Ramos (cell line): ENCODE data around the gene MGA.

Experiments used
- in situ Hi-C: fragments of 300-500 bp; cut with MboI; formaldehyde crosslinking; loops from one replicate; pipeline ENCODE4 v1.14.3; 2022; ENCODE audit warnings: low sequenced_read_pairs; ENCODE audit not compliant: unreplicated experiment

Gene MGA

DNA sequence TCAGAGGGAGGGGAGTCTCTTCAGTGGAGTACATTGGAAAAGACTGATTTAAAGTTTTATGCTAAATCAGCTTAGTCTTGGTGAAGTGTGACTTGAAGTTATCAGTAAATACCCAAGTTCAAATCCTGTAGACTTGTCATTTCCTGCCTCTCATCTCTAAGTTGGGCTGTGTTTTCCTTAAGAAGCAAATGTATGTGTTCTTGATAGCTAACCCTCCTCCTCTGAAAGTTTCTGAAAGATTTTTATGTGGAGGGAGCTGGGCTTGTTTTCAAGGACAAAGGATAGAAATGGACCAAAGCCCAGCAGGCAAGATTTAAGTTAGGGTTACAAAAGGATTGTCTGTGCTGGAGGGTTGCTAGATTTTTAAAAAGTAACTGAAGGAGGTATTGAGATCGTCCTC lies 118.3 kb downstream of the MGA start:
- in situ Hi-C loops: no loop called here

DNA sequence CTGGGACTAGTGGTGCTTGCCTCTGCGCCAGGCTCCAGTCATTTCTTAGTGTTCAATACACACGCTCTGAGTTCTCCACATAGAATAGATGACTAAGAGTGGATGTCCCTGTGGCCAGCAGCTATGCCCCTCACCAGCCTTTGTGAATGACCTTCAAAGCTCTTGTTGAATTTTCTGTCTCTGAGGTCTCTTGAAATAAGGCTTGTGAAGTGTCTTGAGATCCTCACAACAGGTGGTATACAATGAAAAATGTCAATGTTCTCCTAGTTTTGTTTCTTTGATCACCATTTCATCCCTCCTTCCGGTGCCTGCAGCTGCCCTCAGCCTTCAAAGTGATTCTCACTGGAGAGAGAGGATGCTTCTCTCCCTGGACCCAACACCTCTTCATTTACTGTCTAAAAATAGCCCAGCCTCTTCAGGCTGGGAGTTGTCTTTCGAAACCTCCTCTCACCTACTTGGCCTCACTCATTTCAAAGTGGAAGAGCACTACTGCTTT lies 119.5 kb downstream of the MGA start:
- in situ Hi-C loops: no loop called here

DNA sequence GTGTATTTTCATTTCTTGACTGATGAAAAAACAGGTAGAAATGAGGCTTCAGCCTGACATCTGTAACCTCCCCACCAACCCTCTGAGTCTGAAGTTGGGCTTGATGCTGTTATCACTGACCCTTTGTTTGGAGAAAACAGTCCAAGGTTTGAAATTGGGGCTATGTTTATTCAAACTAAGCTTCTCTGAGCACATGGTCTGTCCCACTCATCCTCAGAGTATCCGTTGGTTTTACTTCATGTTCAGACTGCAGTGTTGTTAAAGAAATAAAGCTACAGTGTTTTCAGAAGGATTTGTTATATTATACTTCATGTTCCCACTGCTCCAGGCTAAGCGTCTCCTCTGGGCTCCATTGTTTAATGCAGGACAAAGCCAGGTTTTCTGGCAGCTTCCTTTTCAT lies 120.1 kb downstream of the MGA start:
- in situ Hi-C loops: no loop called here

DNA sequence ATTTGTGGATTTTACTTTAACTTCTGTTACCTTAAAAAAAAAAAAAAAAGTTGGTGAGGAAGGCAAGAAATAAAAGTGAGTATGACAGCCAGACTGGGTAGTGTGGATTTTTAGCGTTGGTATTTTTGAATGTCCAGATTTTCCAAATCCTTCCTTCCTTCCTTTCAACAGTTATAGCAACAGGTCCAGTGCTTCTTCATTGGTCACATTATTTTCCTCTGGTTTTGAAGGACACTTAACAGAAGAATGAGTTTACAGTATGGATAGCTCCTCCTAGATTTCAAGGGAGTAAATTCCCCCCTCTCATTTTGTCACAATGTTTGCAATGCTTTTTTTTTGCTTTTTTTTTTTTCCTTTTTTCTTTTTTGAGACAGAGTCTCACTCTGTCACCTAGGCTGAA lies 120.5 kb downstream of the MGA start:
- in situ Hi-C loops: no loop called here

DNA sequence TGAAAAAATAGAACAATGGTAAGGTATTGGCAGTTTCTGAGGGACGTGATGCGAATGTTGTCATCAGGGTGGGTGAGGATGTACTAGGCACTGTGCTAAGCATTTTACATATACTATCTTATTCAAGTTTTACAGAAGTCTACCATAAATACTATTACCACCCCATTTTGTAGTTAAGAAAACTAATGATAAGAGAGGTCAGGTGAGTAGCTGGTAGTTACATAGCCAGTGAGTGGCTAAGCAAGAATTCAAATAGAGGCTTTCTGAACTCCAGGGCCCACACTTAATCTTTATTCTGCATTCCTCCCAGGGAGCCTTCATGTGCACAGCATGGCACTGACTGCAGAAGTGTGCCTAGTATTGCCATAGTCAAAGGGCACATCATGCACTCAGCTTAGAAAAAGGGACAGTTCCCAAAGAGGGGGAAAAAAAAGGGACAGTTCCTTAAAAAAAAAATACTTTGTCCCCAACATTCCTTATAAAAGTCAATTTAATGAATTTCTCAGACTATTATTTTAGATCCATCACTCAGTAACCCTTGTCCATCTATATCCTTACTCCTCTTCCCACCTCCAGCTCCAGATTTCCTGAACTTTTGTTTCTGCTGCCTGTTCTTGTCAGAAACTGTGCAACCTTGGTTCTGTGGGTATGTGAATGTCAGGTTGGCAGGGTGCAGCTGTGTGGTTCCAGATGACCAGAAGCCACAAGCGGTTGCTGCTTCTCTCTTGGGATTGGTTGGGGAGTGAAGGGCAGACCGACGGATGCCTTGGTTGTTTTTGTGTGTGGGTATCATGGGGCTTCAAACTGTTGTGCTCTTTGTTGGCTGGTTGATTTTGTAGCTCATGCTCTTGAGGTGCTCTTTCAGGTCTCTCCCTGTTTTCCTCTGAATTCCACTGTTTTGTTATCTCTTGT lies 122.4 kb downstream of the MGA start:
- in situ Hi-C loops: no loop called here

DNA sequence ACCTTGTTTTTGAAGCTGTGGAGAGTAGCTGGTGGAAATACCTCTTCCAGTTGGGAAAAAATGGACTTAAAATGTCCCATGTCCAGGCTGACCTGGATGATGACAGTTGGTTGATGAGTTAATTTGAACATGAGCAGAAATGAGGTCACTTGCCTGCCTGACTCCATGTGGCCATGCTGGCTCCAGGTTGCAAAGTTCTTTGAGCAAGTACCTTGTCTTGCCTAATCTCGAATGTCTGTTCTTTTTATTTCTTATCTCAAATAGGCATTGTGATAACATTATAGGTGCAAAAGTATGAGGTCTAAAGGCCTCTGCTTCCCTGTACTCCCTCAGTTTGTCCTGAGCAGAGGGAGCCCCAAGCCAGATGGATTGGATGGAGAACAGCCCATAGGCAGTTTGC lies 123.1 kb downstream of the MGA start:
- in situ Hi-C loops: no loop called here

DNA sequence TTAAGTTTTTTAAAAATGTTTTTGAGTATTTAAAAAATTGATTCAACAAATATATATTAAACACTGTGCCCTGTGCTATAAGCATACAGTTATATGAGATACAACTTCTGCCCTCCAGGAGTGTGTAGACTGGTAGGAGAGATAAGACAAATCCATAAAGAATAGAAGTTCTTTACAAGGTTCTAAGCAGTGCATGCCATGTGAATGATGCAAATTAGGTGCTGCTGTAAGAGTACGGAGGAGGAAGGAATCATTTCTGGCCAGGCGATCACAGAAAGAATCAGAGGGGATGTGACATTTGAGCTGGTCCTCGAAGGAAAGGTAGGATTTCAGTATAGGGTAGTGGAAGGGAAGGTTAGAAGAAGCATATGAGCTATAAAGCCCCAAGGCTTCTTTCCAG lies 128.1 kb downstream of the MGA start:
- in situ Hi-C loops: no loop called here

DNA sequence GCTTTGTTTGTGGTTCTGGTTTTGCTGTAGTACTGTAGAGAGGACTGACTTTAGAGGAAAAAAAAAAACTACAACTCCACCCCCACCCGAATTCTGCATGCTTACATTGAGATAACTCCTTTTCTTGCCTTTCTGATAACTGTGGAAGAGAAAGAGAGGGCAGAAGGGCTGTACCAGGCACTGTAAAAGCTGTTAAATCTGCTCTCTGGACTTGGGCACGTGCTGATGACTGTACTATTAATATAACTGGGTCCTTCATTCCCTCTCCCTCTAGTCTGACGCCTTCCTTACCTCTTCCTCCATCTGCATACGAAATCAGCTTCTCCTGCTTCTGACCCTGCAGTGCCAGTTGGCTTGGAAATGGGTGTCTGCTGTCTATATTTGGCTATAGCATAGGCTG lies 129.0 kb downstream of the MGA start:
- in situ Hi-C loops: no loop called here

DNA sequence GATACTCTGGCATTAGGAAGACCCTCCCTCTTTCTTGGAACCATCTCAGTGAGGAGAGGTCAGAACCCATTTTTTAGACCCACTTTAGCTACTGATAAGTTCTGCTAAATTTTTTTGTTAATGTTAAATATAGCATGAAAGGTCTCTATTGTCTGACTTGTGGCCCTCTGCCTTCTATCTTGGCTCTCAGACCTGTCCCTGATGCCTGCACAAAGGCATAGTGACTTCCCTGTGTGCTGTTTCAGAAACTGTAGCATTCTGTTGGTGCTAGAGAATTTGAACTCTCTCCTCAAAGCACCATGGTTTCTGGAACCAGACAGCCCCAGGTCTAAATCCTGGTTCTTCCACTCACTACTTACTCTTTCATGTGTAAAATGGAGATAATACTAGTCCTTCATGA lies 129.5 kb downstream of the MGA start:
- in situ Hi-C loops: no loop called here

DNA sequence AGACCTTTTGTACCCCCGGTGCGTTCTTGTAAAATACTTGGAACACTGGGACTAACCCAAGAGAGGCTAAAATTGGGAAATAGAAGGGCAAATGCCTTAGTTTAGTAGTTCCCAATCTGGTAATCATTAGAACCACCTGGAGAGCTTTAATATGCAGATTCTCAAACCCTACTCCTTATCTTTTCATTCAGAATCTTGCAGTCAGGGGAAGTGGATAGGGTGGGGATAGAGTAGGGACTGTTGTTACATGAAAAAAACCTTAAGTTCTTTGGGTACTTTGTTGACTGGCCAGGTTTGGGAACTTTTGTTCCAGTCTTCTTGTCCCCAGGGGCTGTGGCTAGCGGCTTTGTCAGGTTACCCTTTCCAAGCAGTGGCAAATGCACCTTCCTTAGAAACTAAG lies 130.0 kb downstream of the MGA start:
- in situ Hi-C loops: no loop called here

DNA sequence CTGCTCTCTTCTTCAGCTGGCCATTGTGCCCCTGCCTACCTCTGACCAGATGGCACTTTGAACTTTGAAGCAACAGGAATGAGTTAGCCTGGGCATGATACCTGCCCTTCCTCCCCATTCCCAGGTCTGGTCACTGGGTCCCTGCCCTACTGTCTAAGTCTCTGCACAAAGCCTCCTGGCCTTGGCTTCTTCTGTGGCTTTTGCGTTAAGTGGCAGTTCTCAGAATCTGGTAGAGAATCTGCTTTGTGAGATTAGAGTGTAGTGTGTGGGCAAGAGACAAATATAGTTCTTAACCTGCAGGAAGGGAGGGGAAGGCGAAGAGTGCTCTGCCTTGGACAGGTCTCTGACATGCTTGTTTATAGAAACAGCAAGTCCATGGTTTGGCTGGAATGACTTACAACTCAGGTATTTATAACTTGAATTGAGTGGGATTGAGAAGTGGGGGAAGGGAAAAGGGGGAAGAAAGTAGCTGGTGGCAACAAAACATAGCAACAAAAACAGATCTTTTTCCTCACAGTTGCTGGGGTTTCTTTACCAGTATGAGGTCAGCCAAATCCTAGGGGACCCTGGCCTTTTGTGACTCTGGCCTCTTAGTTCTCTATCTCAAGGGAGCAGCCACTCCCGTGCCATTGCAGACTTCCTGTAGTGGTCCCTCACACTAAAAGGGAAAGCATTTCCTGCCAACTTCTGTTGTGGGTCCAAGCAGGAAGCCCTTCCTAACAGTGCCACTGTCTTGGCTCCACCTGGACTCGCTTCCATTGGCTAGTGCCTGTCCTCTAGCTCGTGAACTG lies 130.7 kb downstream of the MGA start:
- in situ Hi-C loops: no loop called here

DNA sequence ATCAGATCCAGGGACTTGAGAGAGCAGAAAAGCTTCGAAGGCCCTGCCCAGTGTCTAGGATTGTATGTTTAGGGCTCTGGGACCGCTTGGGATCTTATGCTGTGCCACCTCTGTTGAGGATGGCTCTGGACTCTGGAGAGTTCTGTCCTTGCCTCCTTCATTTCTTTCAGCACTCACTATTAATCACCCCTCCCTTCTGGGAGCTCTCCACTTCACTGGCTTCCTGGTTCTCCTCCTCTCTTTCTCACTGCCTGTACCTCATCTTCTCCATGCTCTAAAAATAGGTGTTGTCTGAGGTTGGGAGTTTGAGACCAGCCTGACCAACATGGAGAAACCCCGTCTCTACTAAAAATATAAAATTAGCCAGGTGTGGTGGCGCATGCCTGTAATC lies 131.3 kb downstream of the MGA start:
- in situ Hi-C loops: no loop called here

DNA sequence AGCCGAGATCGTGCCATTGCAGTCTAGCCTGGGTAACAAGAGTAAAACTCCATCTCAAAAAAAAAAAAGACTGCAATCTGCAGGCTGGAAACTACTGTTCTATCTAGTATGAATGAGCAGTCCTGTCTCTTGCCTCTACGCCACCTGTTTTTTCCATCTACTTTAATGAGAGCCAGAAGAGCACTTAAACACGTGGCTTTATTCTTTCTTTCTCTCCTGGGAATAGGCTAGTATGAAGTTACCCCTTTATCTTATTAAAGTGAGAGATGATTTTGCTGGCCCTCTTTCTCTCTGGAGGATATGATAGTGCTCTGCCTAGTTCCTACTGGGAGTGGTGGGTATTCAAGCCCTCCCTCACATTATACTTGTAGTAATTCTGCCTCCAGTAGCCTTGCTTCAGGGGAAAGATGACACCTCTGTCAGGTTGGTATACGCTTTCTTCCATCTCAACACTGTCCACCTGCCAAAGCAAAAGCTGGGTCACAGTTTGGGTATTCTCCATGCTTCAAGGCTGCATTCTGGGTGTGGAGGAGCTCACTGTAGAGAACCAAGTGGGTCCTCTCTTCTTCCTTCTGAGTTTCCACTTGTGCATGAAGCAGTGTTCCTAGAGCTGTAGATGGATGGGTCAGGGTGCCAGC lies 131.9 kb downstream of the MGA start:
- in situ Hi-C loops: no loop called here

DNA sequence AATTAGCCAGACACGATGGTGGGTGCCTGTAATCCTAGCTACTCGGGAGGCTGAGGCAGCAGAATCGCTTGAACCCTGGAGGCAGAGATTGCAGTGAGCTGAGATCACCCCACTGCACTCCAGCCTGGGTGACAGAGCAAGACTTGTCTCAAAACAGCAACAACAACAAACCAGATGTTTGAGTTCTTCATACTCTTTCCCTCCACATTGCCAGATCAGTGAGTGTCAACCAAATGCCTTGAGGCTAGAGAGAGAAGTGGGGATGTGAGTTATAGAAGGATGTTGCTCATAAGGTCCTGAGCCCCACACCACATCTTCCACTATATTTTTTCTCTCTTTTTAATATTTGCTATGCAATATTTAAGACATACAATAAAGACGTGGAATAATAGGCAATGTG lies 133.9 kb downstream of the MGA start:
- in situ Hi-C loops: no loop called here

DNA sequence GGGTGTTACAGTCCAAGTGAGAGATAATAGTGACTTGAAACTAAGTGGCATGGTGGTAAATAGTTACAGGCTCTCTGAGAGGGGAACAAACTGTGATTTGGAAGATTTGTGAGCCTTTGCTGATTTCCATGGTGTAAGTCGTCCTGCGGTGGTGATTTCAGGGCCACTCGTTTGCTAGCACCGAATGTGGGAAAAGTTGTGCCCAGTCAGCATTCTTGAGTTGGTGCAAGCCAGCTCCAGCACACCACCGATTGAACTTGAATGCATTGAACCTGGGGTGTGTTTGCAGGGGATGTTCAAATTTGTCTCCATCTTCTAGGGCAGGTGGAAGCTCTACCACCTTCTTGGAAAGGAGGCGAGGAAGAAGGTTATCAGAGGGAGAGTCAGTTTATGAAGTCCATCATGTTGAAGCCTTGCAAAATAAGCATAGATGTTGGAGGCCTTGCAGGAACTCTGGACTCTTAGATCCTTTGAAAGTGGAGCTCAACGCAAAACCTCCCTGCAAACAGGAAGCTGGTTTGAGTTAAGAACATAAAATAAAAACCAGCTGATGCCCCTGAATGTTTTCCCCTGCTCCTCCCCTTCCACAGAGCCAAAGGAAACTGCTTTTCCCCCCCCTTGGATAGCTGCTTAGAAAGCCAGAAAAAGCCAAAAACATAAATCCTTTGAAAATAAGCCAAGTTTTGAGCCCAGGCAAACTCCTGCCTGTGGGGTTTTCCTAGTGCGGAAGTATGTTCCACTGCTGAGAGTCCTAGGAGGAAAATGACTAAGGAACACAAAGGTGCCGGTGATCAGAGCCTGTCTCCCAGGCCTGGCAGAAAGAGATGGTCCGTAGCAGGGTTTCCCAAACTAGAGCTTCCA lies 136.0 kb downstream of the MGA start:
- in situ Hi-C loops: no loop called here

DNA sequence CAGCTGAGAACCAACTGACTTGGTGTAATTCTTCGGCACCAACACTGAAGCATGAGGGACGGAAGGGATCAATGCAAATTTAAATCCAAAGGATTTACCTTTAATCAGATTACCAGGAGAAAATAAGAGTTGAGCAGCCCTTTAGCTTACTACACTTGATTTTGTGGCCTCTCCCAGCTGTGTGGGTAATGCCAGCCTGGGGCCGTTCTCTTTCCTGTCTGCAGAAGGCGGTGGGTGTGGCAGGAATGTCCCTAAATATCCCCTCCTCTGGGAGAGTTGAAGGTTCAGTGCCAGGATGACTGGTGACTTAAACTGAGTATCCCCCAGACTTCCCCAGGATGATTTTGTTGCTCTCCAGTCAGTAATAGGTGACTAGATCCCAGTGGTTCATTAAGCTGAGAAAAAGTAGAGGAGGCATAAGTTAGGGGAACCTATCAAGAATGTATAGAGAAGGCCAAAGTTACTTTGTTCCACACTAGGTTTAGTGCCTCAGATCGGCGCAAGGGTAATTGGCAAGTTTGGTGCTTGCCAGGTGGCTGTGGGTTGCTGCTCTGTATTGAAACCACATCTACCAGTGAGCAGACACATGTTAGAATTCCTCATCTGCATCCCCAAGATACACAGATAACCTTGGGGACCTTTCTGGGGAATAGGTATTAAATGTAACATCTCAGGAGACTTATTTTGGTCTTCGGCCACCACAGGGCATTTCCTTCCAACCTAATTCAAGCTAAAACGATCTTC lies 137.2 kb downstream of the MGA start:
- in situ Hi-C loops: no loop called here

DNA sequence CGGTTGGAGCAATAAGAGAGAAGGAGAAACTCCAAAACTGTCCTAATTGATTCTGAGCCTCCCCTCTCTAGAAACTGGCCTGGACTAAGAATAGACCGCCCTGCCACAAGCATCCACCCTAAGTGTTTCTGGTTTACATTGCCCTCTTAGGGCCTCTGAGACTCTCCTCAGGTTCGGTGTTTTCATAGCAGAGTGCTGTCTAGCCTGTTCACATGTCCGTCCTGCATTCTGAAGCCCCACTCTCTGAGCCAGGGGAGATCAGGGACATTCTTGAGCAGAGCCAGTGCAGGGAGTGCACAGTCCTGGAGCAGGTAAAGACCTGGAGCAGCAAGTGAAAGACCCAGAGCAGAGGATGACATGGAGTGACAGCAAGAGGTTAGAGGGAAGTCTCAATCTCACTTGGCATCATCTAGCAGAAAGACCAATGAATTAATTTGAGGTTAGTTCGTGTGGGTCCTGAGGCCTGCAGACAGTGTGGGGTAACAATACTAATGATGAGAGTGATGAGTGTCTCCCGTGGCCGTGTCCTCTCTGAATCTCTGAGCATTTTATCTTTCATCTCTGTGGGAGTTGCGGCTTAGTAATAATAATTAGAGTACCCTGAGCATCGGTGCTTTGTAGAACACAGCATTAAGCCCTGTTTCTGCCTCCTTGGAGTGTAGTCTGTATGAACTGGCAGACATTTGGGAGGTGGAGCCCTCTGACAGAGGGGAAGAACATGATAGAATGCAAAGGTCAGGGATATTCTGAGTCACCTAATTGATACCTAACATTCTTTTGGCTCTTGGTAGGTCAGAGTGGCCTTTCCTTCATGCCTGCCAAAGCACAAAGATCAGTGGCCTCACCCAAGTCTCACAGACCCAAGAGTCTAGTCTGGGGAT lies 138.6 kb downstream of the MGA start:
- in situ Hi-C loops: no loop called here

DNA sequence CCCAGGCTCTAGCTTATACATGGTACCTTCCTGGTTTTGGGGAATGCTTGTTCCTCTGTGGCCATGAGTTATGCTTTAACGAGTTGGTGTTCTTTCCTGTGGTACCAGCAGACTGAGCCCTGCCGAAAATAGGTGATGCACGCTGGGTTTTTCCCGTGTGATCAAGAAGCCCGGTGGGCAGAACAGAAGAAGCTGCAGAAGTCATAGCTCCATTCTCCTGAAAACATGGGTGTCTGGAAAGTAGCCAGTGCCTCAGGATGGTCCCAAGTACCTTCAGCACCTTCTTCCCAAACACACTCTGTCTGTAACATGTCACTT lies 139.2 kb downstream of the MGA start:
- in situ Hi-C loops: no loop called here

DNA sequence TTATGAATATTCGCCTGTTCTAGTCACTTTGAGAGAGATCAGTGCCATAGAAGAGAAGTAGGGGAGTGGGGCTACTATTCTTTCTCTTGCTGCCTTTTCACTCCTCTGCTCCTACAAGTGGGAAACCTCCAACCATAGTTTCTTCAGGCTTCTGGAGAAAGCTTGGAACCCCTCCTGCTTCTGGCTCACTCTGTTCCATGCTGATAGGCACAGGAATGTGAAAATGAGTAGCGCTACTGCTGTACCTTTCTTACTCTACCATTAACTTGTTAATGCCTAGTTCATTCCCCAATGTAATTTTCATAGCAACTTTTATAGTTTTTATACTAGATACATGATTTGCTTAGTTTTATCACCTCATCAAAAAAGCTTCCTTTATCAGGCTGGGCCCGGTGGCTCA lies 141.0 kb downstream of the MGA start:
- in situ Hi-C loops: loop anchor here (25.0 kb wide), 1 partner anchor 239 kb away; the partner anchor contains the start of gene TYRO3
